ENCODE data around the gene SPEN.
"Not testable (repeated sequence)": the region's sequence is repeated elsewhere in the genome, so short reads cannot be mapped to it uniquely, and the experiment has no call there.

The SPEN gene

GRCh38 chr1:15826810-15827507, 20.5 kb upstream of the SPEN start:
- no peak for DNase-seq (ENCODE audit: low read depth)
- TF ChIP-seq CTCF (conservative IDR thresholded peaks at IDR 0.05; ENCODE audit: low read depth, low read length): no peak
- H3K4me3 ChIP-seq (ENCODE audit: low read depth, low read length): no peak overlapping the region

- not testable (repeated sequence) for DNase-seq (ENCODE audit: low read depth); H3K4me3 ChIP-seq (ENCODE audit: low read depth, low read length)
These were observed 19.9 kb upstream of the SPEN start for GRCh38 chr1:15827567-15827966.

- not testable (repeated sequence) for DNase-seq (ENCODE audit: low read depth)
These were observed 18.6 kb upstream of the SPEN start for GRCh38 chr1:15828931-15829330.

DNA sequence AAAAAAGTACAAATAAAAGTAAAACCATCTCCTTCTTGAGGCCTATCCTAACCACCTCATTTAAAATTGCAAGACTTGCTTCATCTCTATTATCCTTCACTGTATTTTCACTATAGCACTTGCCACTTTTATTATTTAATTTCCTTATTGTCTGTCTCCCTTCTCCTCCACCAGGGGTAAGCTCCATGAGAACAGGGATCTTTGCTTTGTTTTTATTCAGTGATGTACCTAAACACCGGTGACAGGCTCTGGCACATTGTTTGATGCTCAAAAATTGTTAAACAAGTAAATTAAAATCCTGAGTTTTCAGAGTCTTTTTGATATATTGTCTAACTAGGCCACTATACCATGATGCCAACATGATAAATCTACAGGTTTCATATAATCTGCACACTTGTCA, 17.2 kb upstream of the SPEN start:
- TF ChIP-seq CTCF (conservative IDR thresholded peaks at IDR 0.05; ENCODE audit: low read depth, low read length): no peak
- DNase-seq (ENCODE audit: low read depth): no peak
- no peak overlapping the region for H3K4me3 ChIP-seq (ENCODE audit: low read depth, low read length)

More at GRCh38 chr1:15828931-15829330, 18.6 kb upstream of the SPEN start:
- H3K4me3 ChIP-seq (ENCODE audit: low read depth, low read length): not testable (repeated sequence)

GRCh38 chr1:15833069-15833679, 14.3 kb upstream of the SPEN start:
- DNase-seq (ENCODE audit: low read depth): no peak
- peak overlapping the region; percentile 77 for H3K4me3 ChIP-seq (ENCODE audit: low read depth, low read length)
- TF ChIP-seq CTCF (conservative IDR thresholded peaks at IDR 0.05; ENCODE audit: low read depth, low read length): no peak

- DNase-seq (ENCODE audit: low read depth): no peak
- peak overlapping the region; percentile 77 for H3K4me3 ChIP-seq (ENCODE audit: low read depth, low read length)
- TF ChIP-seq CTCF (conservative IDR thresholded peaks at IDR 0.05; ENCODE audit: low read depth, low read length): no peak
These were observed 13.6 kb upstream of the SPEN start for GRCh38 chr1:15833842-15834405.

- H3K4me3 ChIP-seq (ENCODE audit: low read depth, low read length): peak overlapping the region; percentile 77
- DNase-seq (ENCODE audit: low read depth): peak; percentile 95
- no peak for TF ChIP-seq CTCF (conservative IDR thresholded peaks at IDR 0.05; ENCODE audit: low read depth, low read length)
These were observed 12.9 kb upstream of the SPEN start for GRCh38 chr1:15834406-15835204.
